HepG2 (cell line): ENCODE measurements around the gene SNCAIP. TPM values are rescaled to one million over a fixed set of nuclear protein-coding genes. Genes with fewer than 3 reads are reported as not detected.

ENCODE experiments used
- ATAC-seq: fragments of 200-7000 bp; cut with Tn5 transposase; 3 replicates; pipeline ENCODE4 v1.9.1; 2020; ENCODE audit warnings: mild to moderate bottlenecking, moderate library complexity
- BruUV-seq: library from RNA; stranded (reverse); fragments of 400-500 nt; replicated peaks from 2 replicates; lab custom pipeline; 2021; lab: Mats Ljungman, UMichigan
- CTCF ChIA-PET: fragments of 300-600 bp; formaldehyde crosslinking; extraction: SDS; loops from one replicate; lab custom pipeline; 2021; ENCODE audit warnings: low total read pairs, inconsistent platforms, low intra/inter-chr PET ratio; lab: Yijun Ruan, JAX
- POLR2A ChIA-PET: fragments of 350-600 bp; sonication (Branson Sonifier 250); formaldehyde crosslinking; loops from one replicate; lab custom pipeline; 2020; ENCODE audit warnings: antibody characterized with exemption, inconsistent platforms; lab: Yijun Ruan, JAX
- DNase-seq: peaks from one replicate; pipeline ENCODE4 v3.0.0-alpha.2; 2015; ENCODE audit warnings: low spot score
- FAIRE-seq: peaks from 3 replicates; lab custom pipeline; 2011; peaks lifted over from hg19 to GRCh38; lab: Jason Lieb, UNC
- H2AFZ ChIP-seq: one replicate; pipeline ENCODE4 v1.6.1; 2011; ENCODE audit warnings: low read length, inconsistent platforms
- H3K27ac ChIP-seq: fragments of 300-600 bp; 3 replicates; pipeline ENCODE4 v1.8.0; 2011; ENCODE audit warnings: mixed run types, mild to moderate bottlenecking, mixed read lengths, low read length, inconsistent platforms; ENCODE audit not compliant: insufficient read depth; ENCODE audit errors: extremely low read length
- H3K27me3 ChIP-seq, 2 experiments: fragments of 200-600 bp in 1 of 2; 2 replicates in 1 of 2; 3 replicates in 1 of 2; pipeline versions ENCODE4 v1.6.0 to v1.8.0; 2011; ENCODE audit warnings: low read length in 2 of 2, mild to moderate bottlenecking in 2 of 2, moderate library complexity in 2 of 2, inconsistent platforms in 1 of 2; ENCODE audit not compliant: insufficient read depth in 2 of 2, control insufficient read depth in 1 of 2
- H3K36me3 ChIP-seq, 2 experiments: fragments of 200-600 bp in 1 of 2; replicated peaks in 1 of 2; 2 replicates in 1 of 2; 3 replicates in 1 of 2; pipeline versions ENCODE4 v1.5.1 to v1.8.0; 2011; ENCODE audit warnings: low read length in 2 of 2, inconsistent platforms in 1 of 2; ENCODE audit not compliant: insufficient read depth in 2 of 2, control insufficient read depth in 1 of 2
- H3K4me1 ChIP-seq: 2 replicates; pipeline ENCODE4 v1.5.1; 2012; ENCODE audit warnings: low read length, inconsistent platforms; ENCODE audit not compliant: insufficient read depth
- H3K4me2 ChIP-seq: 2 replicates; pipeline ENCODE4 v1.6.0; 2011; ENCODE audit warnings: low read depth, low read length, inconsistent platforms
- H3K4me3 ChIP-seq, 3 experiments: fragments of 200-600 bp in 1 of 3; sonication (generic), shearing (Covaris generic) in 1 of 3; replicated peaks in 1 of 3; 2 replicates each; pipeline ENCODE4 v1.5.1; 2011 to 2016; ENCODE audit warnings: low read length in 3 of 3, inconsistent platforms in 2 of 3, low read depth in 2 of 3, mild to moderate bottlenecking in 2 of 3, control low read depth in 1 of 3, mixed read lengths in 1 of 3; ENCODE audit not compliant: insufficient read depth in 1 of 3
- H3K79me2 ChIP-seq: one replicate; pipeline ENCODE4 v1.6.1; 2011; ENCODE audit warnings: low read length, inconsistent platforms; ENCODE audit not compliant: insufficient read depth
- H3K9ac ChIP-seq: 2 replicates; pipeline ENCODE4 v1.6.0; 2011; ENCODE audit warnings: mild to moderate bottlenecking, low read depth, low read length, inconsistent platforms; ENCODE audit not compliant: insufficient read depth
- H3K9me3 ChIP-seq: 2 replicates; pipeline ENCODE4 v1.5.1; 2012; ENCODE audit warnings: mild to moderate bottlenecking, low read length
- H4K20me1 ChIP-seq: 2 replicates; pipeline ENCODE4 v1.6.0; 2011; ENCODE audit warnings: inconsistent platforms, mild to moderate bottlenecking, low read length, moderate library complexity; ENCODE audit not compliant: insufficient read depth
- ARID3A ChIP-seq: IDR thresholded peaks from 2 replicates; pipeline ENCODE4 v1.6.1; 2012; ENCODE audit warnings: low read depth, low read length, improper control_type of control experiment
- ATF7 ChIP-seq, 2 experiments: fragments of 450-650 bp in 1 of 2; sonication (generic) in 1 of 2; formaldehyde crosslinking in 1 of 2; IDR thresholded peaks; 2 replicates each; pipeline versions ENCODE4 v1.4.0 to v1.6.1; 2016 to 2020; ENCODE audit warnings: antibody characterized with exemption in 1 of 2, mild to moderate bottlenecking in 1 of 2, missing genetic modification reagents in 1 of 2
- CCDC6 ChIP-seq: sonication (generic); formaldehyde crosslinking; IDR thresholded peaks from 2 replicates; pipeline ENCODE4 v1.8.1; 2022; ENCODE audit warnings: mild to moderate bottlenecking, missing genetic modification reagents, moderate library complexity
- DR1 ChIP-seq: sonication (generic); formaldehyde crosslinking; IDR thresholded peaks from 2 replicates; pipeline ENCODE4 v1.8.0; 2021; ENCODE audit warnings: mild to moderate bottlenecking, missing genetic modification reagents, inconsistent platforms
- GTF3A ChIP-seq: sonication (generic); formaldehyde crosslinking; conservative IDR thresholded peaks from 2 replicates; pipeline ENCODE4 v1.4.0; 2020; ENCODE audit warnings: mild to moderate bottlenecking, missing genetic modification reagents
- MAFF ChIP-seq: IDR thresholded peaks from 2 replicates; pipeline ENCODE4 v1.6.1; 2011; ENCODE audit warnings: low read depth, low read length, improper control_type of control experiment
- MAFK ChIP-seq, 2 experiments: IDR thresholded peaks in 1 of 2; conservative IDR thresholded peaks in 1 of 2; 2 replicates each; pipeline ENCODE4 v1.6.1; 2011; ENCODE audit warnings: improper control_type of control experiment in 2 of 2, low read length in 2 of 2
- NR2F6 ChIP-seq, 2 experiments: IDR thresholded peaks; 2 replicates each; pipeline ENCODE4 v1.6.1; 2016; ENCODE audit warnings: antibody characterized with exemption in 1 of 2, mild to moderate bottlenecking in 1 of 2
- SALL1 ChIP-seq: sonication (generic); formaldehyde crosslinking; IDR thresholded peaks from 2 replicates; pipeline ENCODE4 v1.8.0; 2022; ENCODE audit warnings: mild to moderate bottlenecking, missing genetic modification reagents
- SCMH1 ChIP-seq: sonication (generic); formaldehyde crosslinking; IDR thresholded peaks from 2 replicates; pipeline ENCODE4 v1.9.0; 2021; ENCODE audit warnings: missing genetic modification reagents, mild to moderate bottlenecking, borderline replicate concordance
- ZNF703 ChIP-seq: sonication (generic); formaldehyde crosslinking; IDR thresholded peaks from 2 replicates; pipeline ENCODE4 v1.5.1; 2020; ENCODE audit warnings: missing genetic modification reagents, mild to moderate bottlenecking, moderate library complexity, borderline replicate concordance
- WGBS: methylation state at CpG from one replicate; pipeline ENCODE4 v1.1.6; 2017; ENCODE audit warnings: low lambda C conversion rate; 5-methylcytosine and 5-hydroxymethylcytosine counted together
- in situ Hi-C: cut with HindIII; loops from 2 replicates; pipeline ENCODE4 v1.10.0; 2017; ENCODE audit warnings: low pct_unique_long_range_greater_than_20kb; ENCODE audit not compliant: extremely low pct_ligation_motif_present
- intact Hi-C: fragments of 100-400 bp; cut with micrococcal nuclease; formaldehyde crosslinking; loops from one replicate; pipeline ENCODE4 v1.10.0; 2022; ENCODE audit not compliant: unreplicated experiment
- polyA plus RNA-seq, 8 experiments: library from polyadenylated mRNA; depleted of rRNA in 3 of 8; stranded (reverse) in 7 of 8; unstranded in 1 of 8; fragments of >200 nt; fragmentation: Illumina TruSeq in 4 of 8; extraction: Trizol in 4 of 8; gene quantifications; 2 replicates each; pipeline versions ENCODE4 v1.2.1 to v1.2.3, GENCODE V29; 2011 to 2016; ENCODE audit warnings: low read depth in 4 of 8, missing spikeins in 1 of 8, mixed read lengths in 1 of 8; ENCODE audit not compliant: insufficient read depth in 1 of 8
- total RNA-seq, 5 experiments: library from RNA; depleted of rRNA; stranded (reverse); fragments of >200 nt; fragmentation: Illumina TruSeq; extraction: Trizol; gene quantifications; 2 replicates each; pipeline ENCODE4 v1.2.3, GENCODE V29; 2016; ENCODE audit warnings: low read depth in 1 of 5
- TF ChIP-seq, protein P1 (sequence below): sonication (generic); formaldehyde crosslinking; IDR thresholded peaks from 2 replicates; pipeline ENCODE4 v1.8.1; 2022; ENCODE audit warnings: low read depth, mild to moderate bottlenecking, missing genetic modification reagents

SNCAIP gene
- total and polyA plus RNA-seq, 2 of the 13 experiments (the other 11 are each of a cell fraction or from before 2014, with no cell fraction given), result not detected

DNA sequence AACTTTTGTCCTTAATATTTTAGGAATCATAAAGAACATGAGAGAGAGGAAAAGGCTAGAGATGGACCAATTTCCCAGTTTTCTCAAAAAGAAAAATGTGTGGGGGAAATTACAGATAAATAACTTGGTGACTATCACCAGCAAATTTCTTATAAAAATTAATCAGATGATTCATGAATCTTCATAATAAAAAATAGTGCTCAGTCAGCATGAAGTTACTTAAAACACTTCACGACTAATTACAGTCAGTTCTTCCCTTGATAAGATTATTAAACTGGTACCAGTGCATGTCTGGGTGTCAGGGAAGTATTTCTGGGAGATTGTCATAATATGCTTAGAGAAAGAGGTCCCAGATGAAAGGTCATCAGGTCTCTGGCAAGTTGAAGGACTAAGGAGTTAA, 133.0 kb downstream of the SNCAIP start:
- TF ChIP-seq ARID3A (no peak), MAFF (peak; percentile 61; the same call in 1 of the 2 replicates), MAFK (conservative IDR thresholded peaks at IDR 0.05 in 1 of 2, IDR thresholded peaks at IDR 0.05 in 1 of 2; ENCODE audit: low read length in 2 of 2) (peak; percentile 50 to 80; a peak in 3 of 4 replicates), NR2F6 (IDR thresholded peaks at IDR 0.05) (no peak), NR2F6 (CRISPR knock-in tag; IDR thresholded peaks at IDR 0.05) (no peak), ZNF703 (CRISPR knock-in tag) (no peak), SALL1 (no peak), CCDC6 (no peak)
- Histone ChIP-seq H3K9ac (no peak overlapping the region), H3K36me3 (no peaks in the 10 kb centered on the region), H2AFZ (no peak overlapping the region), H3K4me2 (no peak overlapping the region), H3K4me3 (no peak overlapping the region), H3K4me1 (no peaks in the 10 kb centered on the region), H4K20me1 (no peaks in the 10 kb centered on the region), H3K27ac (no peak overlapping the region), H3K27me3 (no peaks in the 10 kb centered on the region), H3K9me3 (no peaks in the 10 kb centered on the region), H3K79me2 (no peaks in the 10 kb centered on the region)
- ATAC-seq (no peak), FAIRE-seq (no peak), DNase-seq (no peak)
- in situ Hi-C loops, result no loop called here
- 0% methylated on average over 1 of the region's 1 CpG for WGBS
- no TSS peak for BruUV-seq
- intact Hi-C loops, result no loop called here
- CTCF ChIA-PET, result no interaction called here
- POLR2A ChIA-PET, result no interaction called here

DNA sequence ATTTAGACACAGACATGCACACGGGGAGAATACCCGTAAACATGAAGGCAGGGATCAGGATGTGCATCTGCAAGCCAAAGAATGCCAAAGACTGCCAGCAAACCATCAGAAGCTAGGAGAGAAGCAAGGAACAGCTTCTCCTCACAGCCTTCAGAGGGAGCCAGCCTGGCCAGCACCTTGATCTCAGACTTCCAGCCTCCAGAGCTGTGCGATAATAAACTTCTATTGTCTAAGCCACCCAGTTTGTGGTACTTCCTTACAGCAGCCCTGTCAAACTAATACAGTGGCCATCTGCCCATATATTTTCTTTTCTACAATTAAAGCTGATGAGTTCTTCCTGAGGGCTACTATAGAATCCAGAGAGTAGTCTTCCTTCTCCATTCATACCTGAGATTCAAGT, 135.0 kb downstream of the SNCAIP start:
- Histone ChIP-seq H3K9me3 (no peaks in the 10 kb centered on the region), H3K79me2 (no peaks in the 10 kb centered on the region), H4K20me1 (no peaks in the 10 kb centered on the region), H3K27me3 (no peaks in the 10 kb centered on the region), H3K4me3 (no peak overlapping the region), H3K9ac (no peak overlapping the region), H3K27ac (no peak overlapping the region), H2AFZ (no peak overlapping the region), H3K36me3 (no peaks in the 10 kb centered on the region), H3K4me1 (no peaks in the 10 kb centered on the region), H3K4me2 (no peak overlapping the region)
- ChIA-PET CTCF (no interaction called here), POLR2A (no interaction called here)
- no peak for ATAC-seq
- no TSS peak for BruUV-seq
- intact Hi-C loops, result no loop called here
- 71% methylated on average over 3 of the region's 3 CpGs for WGBS
- no peak for DNase-seq
- no peak for FAIRE-seq
- in situ Hi-C loops, result no loop called here
- TF ChIP-seq, protein P1, sequence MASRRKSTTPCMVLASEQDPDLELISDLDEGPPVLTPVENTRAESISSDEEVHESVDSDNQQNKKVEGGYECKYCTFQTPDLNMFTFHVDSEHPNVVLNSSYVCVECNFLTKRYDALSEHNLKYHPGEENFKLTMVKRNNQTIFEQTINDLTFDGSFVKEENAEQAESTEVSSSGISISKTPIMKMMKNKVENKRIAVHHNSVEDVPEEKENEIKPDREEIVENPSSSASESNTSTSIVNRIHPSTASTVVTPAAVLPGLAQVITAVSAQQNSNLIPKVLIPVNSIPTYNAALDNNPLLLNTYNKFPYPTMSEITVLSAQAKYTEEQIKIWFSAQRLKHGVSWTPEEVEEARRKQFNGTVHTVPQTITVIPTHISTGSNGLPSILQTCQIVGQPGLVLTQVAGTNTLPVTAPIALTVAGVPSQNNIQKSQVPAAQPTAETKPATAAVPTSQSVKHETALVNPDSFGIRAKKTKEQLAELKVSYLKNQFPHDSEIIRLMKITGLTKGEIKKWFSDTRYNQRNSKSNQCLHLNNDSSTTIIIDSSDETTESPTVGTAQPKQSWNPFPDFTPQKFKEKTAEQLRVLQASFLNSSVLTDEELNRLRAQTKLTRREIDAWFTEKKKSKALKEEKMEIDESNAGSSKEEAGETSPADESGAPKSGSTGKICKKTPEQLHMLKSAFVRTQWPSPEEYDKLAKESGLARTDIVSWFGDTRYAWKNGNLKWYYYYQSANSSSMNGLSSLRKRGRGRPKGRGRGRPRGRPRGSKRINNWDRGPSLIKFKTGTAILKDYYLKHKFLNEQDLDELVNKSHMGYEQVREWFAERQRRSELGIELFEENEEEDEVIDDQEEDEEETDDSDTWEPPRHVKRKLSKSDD (CRISPR knock-in tag), result no peak
- TF ChIP-seq SCMH1 (CRISPR knock-in tag), result no peak
- TF ChIP-seq DR1, result no peak
- TF ChIP-seq ATF7 (IDR thresholded peaks at IDR 0.05), result no peak
- TF ChIP-seq ATF7 (CRISPR knock-in tag; IDR thresholded peaks at IDR 0.05), result no peak
- no peak for TF ChIP-seq GTF3A (CRISPR knock-in tag)
